ENCODE measurements around the gene TRANK1. TPM values are rescaled to one million over a fixed set of nuclear protein-coding genes. Genes with fewer than 3 reads are reported as not detected.

TRANK1 gene
- total and polyA plus RNA-seq, 4 donors, result 2.9 to 40.0 (median 10.2) TPM

- no peak for DNase-seq (ENCODE audit: low spot score)
- TF ChIP-seq YY1 (IDR thresholded peaks at IDR 0.05) (peak; percentile 92), SP1 (IDR thresholded peaks at IDR 0.05) (peak; percentile 95), ATF3 (IDR thresholded peaks at IDR 0.05) (peak; percentile 81), TAF1 (conservative IDR thresholded peaks at IDR 0.05) (no peak), CTCF (IDR thresholded peaks at IDR 0.05; ENCODE audit: low read depth, low read length, missing input control) (no peak), FOXA1 (IDR thresholded peaks at IDR 0.05) (peak; percentile 40), REST (IDR thresholded peaks at IDR 0.05) (peak; percentile 70), RAD21 (IDR thresholded peaks at IDR 0.05) (peak in 1 of 2 donors; percentile 30), FOXA2 (IDR thresholded peaks at IDR 0.05) (peak; percentile 75), ZBTB33 (IDR thresholded peaks at IDR 0.05) (peak; percentile 60), HNF4G (IDR thresholded peaks at IDR 0.05) (peak; percentile 88), RXRA (IDR thresholded peaks at IDR 0.05) (peak; percentile 43 to 62), GABPA (IDR thresholded peaks at IDR 0.05 in 1 of 2, conservative IDR thresholded peaks at IDR 0.05 in 1 of 2) (no peak), EGR1 (IDR thresholded peaks at IDR 0.05; ENCODE audit: low read depth in 2 of 2) (peak in 1 of 2 donors; percentile 60), JUND (IDR thresholded peaks at IDR 0.05) (peak; percentile 71 to 81), MAX (IDR thresholded peaks at IDR 0.05) (peak; percentile 57), NR2F2 (IDR thresholded peaks at IDR 0.05) (no peak), HNF4A (conservative IDR thresholded peaks at IDR 0.05) (peak; percentile 95 to 96)
- H3K9me3 ChIP-seq (ENCODE audit: control insufficient read depth in 4 of 4, low read length in 3 of 4), result peaks cover 0 to 8% (median 7%) of the 10 kb centered on the region in 4 donors
- no peak overlapping the region for H3K4me3 ChIP-seq (ENCODE audit: low read depth in 1 of 3, low read length in 3 of 3)
- H3K9ac ChIP-seq (ENCODE audit: low read depth in 1 of 2, low read length in 2 of 2), result no peak overlapping the region
- peaks cover 2 to 25% (median 8%) of the 10 kb centered on the region in 4 donors for H3K4me1 ChIP-seq (ENCODE audit: control insufficient read depth in 4 of 4, insufficient read depth in 4 of 4, low read length in 3 of 4)
- H3K27me3 ChIP-seq (ENCODE audit: control insufficient read depth in 4 of 4, insufficient read depth in 4 of 4, low read length in 3 of 4), result no peaks in the 10 kb centered on the region
- peak overlapping the region; percentile 62 to 76 for H3K27ac ChIP-seq (ENCODE audit: low read depth in 1 of 2, low read length in 2 of 2)
- 52% methylated on average over 4 of the region's 4 CpGs for WGBS
- H3K36me3 ChIP-seq (ENCODE audit: control insufficient read depth in 4 of 4, insufficient read depth in 3 of 4, low read depth in 1 of 4, low read length in 3 of 4), result no peaks in the 10 kb centered on the region
Measured at GRCh38 chr3:36919439-36920160, 25.3 kb downstream of the TRANK1 start.
